GM10266 (cell line): ENCODE measurements around the gene DSCAM.

Source experiments
- DNase-seq: peaks from one replicate; pipeline ENCODE4 v3.0.0; 2012; ENCODE audit errors: extremely low spot score
- TF ChIP-seq, protein P1 (sequence below): IDR thresholded peaks from 2 replicates; pipeline ENCODE4 v1.5.1; 2012; ENCODE audit warnings: mild to moderate bottlenecking, low read depth; ENCODE audit not compliant: control insufficient read depth, insufficient read depth; ENCODE audit errors: missing control alignments

DSCAM gene

DNA sequence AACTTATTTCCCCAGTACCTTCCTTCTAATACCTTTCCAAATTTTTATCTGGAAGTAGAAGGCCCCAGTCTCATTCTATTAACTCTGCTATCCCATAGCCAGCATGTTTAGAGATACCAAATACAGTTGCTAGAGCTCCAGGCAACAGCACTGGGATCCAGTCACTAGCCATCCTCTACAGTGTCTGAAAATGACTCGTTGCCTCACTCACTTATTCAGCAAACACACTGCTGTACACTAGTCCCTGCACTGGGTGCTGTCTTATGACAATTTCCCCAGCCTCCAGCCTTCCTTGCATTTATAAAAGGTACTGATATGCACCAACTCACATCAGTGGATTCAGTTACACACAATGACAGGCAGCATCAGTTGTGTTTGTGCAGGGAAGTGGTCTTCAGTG is 179.0 kb downstream of the DSCAM start:
- TF ChIP-seq, protein P1, sequence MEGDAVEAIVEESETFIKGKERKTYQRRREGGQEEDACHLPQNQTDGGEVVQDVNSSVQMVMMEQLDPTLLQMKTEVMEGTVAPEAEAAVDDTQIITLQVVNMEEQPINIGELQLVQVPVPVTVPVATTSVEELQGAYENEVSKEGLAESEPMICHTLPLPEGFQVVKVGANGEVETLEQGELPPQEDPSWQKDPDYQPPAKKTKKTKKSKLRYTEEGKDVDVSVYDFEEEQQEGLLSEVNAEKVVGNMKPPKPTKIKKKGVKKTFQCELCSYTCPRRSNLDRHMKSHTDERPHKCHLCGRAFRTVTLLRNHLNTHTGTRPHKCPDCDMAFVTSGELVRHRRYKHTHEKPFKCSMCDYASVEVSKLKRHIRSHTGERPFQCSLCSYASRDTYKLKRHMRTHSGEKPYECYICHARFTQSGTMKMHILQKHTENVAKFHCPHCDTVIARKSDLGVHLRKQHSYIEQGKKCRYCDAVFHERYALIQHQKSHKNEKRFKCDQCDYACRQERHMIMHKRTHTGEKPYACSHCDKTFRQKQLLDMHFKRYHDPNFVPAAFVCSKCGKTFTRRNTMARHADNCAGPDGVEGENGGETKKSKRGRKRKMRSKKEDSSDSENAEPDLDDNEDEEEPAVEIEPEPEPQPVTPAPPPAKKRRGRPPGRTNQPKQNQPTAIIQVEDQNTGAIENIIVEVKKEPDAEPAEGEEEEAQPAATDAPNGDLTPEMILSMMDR: no peak
- DNase-seq: no peak

DNA sequence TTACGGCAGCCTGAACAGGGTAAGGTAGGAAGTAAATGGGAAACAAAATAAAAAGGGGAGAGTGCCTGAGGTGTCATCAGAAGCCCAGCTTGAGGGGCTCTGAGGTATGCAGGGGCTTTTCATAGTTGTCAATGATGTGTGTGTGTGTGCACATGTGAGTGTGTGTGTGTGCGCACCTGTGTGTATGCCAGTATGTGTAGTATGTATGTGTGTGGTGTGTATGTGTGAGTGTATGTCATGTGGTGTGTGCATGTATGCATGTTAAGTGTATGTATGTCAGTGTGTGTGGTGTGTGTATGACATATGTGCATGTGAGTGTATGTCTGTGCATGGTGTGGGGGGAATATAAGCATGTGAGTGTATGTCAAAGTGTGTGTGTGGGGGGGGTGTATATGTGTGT is 184.1 kb downstream of the DSCAM start:
- DNase-seq: no peak
- TF ChIP-seq, protein P1: no peak

DNA sequence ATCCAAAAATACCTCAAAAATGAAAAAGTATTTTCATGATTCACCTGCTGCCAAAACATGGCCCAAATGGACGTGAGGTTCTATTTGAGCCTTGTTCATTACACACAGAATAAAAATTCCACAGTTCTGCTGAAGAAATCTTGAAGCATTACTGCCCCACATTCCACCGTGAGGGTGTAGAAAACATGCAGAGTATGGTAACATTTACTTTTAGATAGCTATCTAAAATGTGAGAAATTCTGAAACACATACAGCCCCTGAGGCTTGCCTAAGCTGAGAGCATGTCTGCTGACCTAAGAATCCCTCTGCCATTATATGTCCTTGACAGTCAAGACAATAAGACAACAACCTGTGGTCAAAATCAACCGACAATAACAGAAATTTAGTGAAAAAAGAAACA is 186.5 kb downstream of the DSCAM start:
- TF ChIP-seq, protein P1: no peak
- no peak for DNase-seq

DNA sequence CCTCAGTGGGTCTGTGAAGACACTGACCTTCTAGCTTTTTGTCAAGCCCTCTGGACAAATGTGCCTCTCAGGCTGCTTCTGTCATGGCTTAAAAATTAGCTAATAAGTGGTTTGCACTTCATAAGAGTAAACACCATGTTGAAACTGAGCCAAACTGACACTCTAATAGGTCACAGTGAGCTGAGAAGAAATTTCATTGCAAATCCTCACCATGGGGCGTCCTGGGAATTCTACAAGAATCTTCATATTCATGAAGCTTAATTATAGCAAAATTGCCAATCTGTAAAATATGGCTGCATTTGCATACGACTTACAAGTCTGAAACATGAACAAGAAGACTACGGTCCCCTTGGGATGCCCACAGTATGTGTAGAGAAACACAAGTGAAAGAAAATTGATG is 188.6 kb downstream of the DSCAM start:
- TF ChIP-seq, protein P1: no peak
- no peak for DNase-seq

DNA sequence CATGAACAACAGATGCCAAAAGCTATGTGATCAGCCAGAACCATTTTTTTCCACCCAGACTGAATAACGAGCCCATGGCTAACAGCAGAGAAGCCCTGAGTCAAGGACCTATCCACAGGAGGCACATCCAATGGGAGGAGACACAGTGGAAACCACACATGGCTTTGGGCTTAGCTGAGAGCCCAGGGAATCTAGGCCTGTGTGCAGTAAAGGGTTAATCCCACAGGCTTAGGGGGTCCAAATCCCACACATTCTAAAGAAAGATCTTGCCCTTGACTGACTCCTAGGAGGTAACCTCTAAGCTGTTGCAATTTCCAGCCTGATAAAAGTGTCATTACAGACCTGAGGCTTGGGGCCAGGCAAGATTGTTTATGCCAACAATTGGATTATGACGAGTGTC is 194.5 kb downstream of the DSCAM start:
- DNase-seq: no peak
- TF ChIP-seq, protein P1: no peak

DNA sequence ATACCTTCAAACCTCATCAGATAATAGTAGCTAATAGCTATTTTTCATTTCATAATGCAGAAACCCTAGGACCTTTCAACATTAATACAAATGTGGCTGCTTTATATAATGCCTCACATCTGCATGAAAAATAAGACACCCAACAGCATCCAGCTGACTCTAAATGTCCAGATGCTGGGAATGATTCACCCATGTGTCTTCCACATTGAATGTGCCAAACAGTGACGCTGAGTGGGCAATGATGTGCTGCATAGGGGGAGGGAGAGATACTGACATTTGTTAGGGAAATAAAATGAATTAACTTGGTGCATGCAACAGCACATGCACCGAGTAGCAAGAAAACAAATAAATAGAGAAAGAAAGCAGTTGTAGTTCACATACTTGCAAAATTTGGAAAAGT is 199.3 kb downstream of the DSCAM start:
- no peak for DNase-seq
- TF ChIP-seq, protein P1: no peak

DNA sequence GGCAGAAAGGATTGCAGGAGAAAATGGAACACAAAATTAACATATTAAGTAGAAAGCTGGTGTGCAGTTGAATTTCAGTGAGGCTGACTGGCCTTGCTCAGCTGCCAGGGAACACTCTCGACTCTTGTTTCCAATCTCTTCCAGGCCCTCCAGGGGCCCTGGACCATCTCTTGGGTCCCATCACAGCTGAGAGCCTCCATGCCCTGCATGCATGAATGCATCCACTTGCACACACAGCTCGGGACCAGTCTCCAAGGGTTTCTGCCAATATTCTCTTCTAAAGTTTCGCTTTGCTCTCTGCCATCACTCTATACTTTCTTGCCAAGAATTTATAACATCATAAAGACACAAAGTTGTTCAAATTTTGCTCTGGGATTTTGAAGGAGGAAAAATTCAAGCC is 200.3 kb downstream of the DSCAM start:
- TF ChIP-seq, protein P1: no peak
- no peak for DNase-seq

DNA sequence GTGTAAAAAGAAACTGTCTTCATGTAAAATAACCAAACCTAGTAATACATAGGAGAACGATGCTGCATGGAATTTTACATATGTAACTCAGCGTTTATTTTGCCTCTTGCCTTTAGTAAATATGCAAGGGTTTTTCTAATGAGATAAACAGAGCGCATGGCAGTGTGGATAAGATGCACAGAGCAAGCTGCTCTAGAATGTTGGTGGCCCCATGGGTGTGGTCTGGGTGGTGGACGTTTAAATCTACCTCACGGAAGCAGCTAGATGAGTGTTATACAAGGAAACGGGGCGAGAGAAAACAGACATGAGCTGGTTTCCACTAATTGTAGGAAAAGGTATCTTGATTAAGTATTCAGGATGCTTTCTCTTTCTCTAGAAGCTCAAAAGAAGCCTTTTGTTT is 205.9 kb downstream of the DSCAM start:
- TF ChIP-seq, protein P1: no peak
- no peak for DNase-seq
